Neural cell (in vitro differentiated cells): ENCODE data around the gene PDLIM5.

Experiments used
- EP300 ChIP-seq: fragments of 450-650 bp; conservative IDR thresholded peaks from 2 replicates; pipeline ENCODE4 v1.6.1; 2014; ENCODE audit warnings: antibody characterized with exemption, mild to moderate bottlenecking, moderate library complexity; ENCODE audit not compliant: poor library complexity, severe bottlenecking
- EZH2 ChIP-seq: fragments of 200-600, 300-800 bp; shearing (Covaris generic), sonication (generic); IDR thresholded peaks from 2 replicates; pipeline ENCODE4 v1.6.1; 2014; ENCODE audit warnings: antibody characterized with exemption, low read length, borderline replicate concordance, mild to moderate bottlenecking; ENCODE audit not compliant: insufficient read depth, poor library complexity, severe bottlenecking
- MXI1 ChIP-seq: fragments of 450-650 bp; conservative IDR thresholded peaks from 2 replicates; pipeline ENCODE4 v1.6.1; 2014; ENCODE audit warnings: antibody characterized with exemption, mild to moderate bottlenecking; ENCODE audit not compliant: poor library complexity, severe bottlenecking
- POLR2AphosphoS5 ChIP-seq: IDR thresholded peaks from 2 replicates; pipeline ENCODE4 v1.6.1; 2012
- RAD21 ChIP-seq: fragments of 450-650 bp; conservative IDR thresholded peaks from 2 replicates; pipeline ENCODE4 v1.6.1; 2014; ENCODE audit warnings: antibody characterized with exemption, mild to moderate bottlenecking, moderate library complexity
- SMC3 ChIP-seq: fragments of 450-650 bp; conservative IDR thresholded peaks from 2 replicates; pipeline ENCODE4 v1.6.1; 2014; ENCODE audit warnings: antibody characterized with exemption, mild to moderate bottlenecking, moderate library complexity; ENCODE audit not compliant: poor library complexity
- TAF1 ChIP-seq: IDR thresholded peaks from 2 replicates; pipeline ENCODE4 v1.6.1; 2012; ENCODE audit warnings: low read depth
- TF ChIP-seq, protein P1 (sequence below): fragments of 450-650 bp; IDR thresholded peaks from 2 replicates; pipeline ENCODE4 v1.5.1; 2014; ENCODE audit warnings: antibody characterized with exemption, mild to moderate bottlenecking, moderate library complexity; ENCODE audit not compliant: poor library complexity, severe bottlenecking
- TF ChIP-seq, protein P2 (sequence below): IDR thresholded peaks from 2 replicates; pipeline ENCODE4 v1.6.1; 2012; ENCODE audit warnings: borderline replicate concordance

DNA sequence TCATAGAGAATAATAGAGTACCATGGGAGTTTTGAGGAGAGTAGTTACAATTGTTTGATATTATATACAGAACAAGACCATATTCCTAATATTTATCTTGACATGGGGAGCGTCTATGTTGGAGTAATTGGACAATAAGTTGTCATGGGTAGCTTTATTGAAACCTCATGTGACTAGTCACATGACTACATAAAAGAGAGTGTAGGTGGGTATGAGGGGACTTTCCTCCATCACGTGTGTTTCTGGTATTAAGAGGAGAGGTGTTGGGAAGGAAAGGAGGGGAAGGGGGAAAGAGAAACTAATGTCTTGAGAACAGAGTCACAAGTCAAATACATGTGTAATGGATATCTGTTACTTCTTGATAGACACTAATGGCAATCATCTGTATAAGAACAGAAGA, 33.1 kb downstream of the PDLIM5 start:
- TF ChIP-seq TAF1 (no peak), EZH2 (no peak), EP300 (no peak), POLR2AphosphoS5 (no peak), SMC3 (no peak), RAD21 (no peak), MXI1 (no peak)
- TF ChIP-seq, protein P1, sequence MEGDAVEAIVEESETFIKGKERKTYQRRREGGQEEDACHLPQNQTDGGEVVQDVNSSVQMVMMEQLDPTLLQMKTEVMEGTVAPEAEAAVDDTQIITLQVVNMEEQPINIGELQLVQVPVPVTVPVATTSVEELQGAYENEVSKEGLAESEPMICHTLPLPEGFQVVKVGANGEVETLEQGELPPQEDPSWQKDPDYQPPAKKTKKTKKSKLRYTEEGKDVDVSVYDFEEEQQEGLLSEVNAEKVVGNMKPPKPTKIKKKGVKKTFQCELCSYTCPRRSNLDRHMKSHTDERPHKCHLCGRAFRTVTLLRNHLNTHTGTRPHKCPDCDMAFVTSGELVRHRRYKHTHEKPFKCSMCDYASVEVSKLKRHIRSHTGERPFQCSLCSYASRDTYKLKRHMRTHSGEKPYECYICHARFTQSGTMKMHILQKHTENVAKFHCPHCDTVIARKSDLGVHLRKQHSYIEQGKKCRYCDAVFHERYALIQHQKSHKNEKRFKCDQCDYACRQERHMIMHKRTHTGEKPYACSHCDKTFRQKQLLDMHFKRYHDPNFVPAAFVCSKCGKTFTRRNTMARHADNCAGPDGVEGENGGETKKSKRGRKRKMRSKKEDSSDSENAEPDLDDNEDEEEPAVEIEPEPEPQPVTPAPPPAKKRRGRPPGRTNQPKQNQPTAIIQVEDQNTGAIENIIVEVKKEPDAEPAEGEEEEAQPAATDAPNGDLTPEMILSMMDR, result no peak
- TF ChIP-seq, protein P2, sequence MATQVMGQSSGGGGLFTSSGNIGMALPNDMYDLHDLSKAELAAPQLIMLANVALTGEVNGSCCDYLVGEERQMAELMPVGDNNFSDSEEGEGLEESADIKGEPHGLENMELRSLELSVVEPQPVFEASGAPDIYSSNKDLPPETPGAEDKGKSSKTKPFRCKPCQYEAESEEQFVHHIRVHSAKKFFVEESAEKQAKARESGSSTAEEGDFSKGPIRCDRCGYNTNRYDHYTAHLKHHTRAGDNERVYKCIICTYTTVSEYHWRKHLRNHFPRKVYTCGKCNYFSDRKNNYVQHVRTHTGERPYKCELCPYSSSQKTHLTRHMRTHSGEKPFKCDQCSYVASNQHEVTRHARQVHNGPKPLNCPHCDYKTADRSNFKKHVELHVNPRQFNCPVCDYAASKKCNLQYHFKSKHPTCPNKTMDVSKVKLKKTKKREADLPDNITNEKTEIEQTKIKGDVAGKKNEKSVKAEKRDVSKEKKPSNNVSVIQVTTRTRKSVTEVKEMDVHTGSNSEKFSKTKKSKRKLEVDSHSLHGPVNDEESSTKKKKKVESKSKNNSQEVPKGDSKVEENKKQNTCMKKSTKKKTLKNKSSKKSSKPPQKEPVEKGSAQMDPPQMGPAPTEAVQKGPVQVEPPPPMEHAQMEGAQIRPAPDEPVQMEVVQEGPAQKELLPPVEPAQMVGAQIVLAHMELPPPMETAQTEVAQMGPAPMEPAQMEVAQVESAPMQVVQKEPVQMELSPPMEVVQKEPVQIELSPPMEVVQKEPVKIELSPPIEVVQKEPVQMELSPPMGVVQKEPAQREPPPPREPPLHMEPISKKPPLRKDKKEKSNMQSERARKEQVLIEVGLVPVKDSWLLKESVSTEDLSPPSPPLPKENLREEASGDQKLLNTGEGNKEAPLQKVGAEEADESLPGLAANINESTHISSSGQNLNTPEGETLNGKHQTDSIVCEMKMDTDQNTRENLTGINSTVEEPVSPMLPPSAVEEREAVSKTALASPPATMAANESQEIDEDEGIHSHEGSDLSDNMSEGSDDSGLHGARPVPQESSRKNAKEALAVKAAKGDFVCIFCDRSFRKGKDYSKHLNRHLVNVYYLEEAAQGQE, result no peak
